Adrenal gland (tissue), 5 donors: ENCODE results near the gene MSMB.

ENCODE experiments used
- POLR2A ChIP-seq, 2 donors: fragments of 450-650 bp; IDR thresholded peaks; one replicate each; pipeline ENCODE4 v1.6.1; 2017; ENCODE audit warnings: antibody characterized with exemption in 2 of 2, mild to moderate bottlenecking in 2 of 2, moderate library complexity in 1 of 2
- TF ChIP-seq, protein P1 (sequence below), 6 experiments: fragments of 450-650 bp in 4 of 6; fragments of 200-600 bp in 2 of 6; sonication (generic) in 1 of 6; IDR thresholded peaks; 1 replicate in 5 of 6; 2 replicates in 1 of 6; pipeline versions ENCODE4 v1.5.1 to v1.8.0; 2016 to 2021; ENCODE audit warnings: antibody characterized with exemption in 6 of 6, mild to moderate bottlenecking in 2 of 6, moderate library complexity in 1 of 6
- donor health status: DM: no; HTN: no; CAD: no.

DNA sequence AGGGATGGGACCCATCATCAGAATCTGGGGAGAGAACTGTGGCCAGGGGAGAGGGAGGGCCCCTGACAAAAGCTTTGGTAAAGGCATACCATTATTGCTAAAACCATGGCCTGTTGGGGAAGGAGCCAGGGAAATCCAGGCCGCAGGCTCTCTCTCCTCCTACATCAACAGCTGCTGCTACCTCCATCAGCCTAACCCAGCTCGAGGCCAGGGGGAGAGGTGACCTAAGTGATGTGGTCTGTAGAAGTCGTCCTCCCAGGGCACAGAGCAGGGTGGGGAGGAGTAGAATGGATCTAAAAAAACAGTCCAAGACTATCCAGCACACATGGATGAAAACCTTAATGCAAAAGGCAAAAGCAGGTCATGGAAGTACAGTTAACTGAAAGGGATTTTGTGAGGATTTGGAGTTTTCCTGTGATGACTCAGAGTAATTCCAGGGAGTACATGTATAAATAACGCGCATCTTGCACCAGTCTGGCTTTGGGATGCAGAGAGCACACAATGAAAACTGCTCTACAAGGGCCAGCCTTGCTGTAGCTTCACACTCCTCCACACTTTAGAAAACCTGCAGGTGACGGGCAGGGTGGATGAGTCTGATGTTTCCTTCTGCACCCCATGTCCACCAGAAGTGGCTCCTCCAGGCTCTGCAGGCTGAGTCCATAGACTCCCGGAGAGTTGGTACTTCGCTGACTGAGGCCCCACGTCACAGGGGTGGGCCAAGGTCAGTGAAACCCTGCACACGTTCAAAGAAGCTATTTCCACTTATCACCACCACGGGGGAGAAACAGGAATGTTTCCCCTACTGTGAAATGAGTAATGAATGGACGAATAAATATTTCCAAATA is 38.5 kb upstream of the MSMB start:
- TF ChIP-seq, protein P1, sequence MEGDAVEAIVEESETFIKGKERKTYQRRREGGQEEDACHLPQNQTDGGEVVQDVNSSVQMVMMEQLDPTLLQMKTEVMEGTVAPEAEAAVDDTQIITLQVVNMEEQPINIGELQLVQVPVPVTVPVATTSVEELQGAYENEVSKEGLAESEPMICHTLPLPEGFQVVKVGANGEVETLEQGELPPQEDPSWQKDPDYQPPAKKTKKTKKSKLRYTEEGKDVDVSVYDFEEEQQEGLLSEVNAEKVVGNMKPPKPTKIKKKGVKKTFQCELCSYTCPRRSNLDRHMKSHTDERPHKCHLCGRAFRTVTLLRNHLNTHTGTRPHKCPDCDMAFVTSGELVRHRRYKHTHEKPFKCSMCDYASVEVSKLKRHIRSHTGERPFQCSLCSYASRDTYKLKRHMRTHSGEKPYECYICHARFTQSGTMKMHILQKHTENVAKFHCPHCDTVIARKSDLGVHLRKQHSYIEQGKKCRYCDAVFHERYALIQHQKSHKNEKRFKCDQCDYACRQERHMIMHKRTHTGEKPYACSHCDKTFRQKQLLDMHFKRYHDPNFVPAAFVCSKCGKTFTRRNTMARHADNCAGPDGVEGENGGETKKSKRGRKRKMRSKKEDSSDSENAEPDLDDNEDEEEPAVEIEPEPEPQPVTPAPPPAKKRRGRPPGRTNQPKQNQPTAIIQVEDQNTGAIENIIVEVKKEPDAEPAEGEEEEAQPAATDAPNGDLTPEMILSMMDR (IDR thresholded peaks at IDR 0.05): no peak
- TF ChIP-seq POLR2A (IDR thresholded peaks at IDR 0.05): no peak
